Heart right ventricle (tissue), 16 donors: ENCODE data around the gene PEF1. TPM values are rescaled to one million over a fixed set of nuclear protein-coding genes. Genes with fewer than 3 reads are reported as not detected.

Experiments
- ATAC-seq, 8 donors: fragments of 200-7000 bp; cut with Tn5 transposase; one replicate each; pipeline ENCODE4 v1.9.1; 2020; ENCODE audit warnings: mild to moderate bottlenecking in 8 of 8, moderate library complexity in 8 of 8, moderate number of reproducible peaks in 1 of 8
- DNase-seq, 2 donors: peaks; one replicate each; pipeline ENCODE4 v3.0.0-alpha.2; 2020
- H3K27ac ChIP-seq, 10 donors: fragments of 200-600 bp; sonication (generic) in 2 of 10; one replicate each; pipeline versions ENCODE4 v1.5.0 to v1.8.0; 2020 to 2022; ENCODE audit warnings: mild to moderate bottlenecking in 3 of 10
- H3K27me3 ChIP-seq, 7 donors: fragments of 200-600 bp; one replicate each; pipeline ENCODE4 v1.8.0; 2021 to 2022; ENCODE audit warnings: mild to moderate bottlenecking in 2 of 7
- H3K36me3 ChIP-seq, 9 donors: fragments of 200-600 bp; sonication (generic) in 1 of 9; one replicate each; pipeline versions ENCODE4 v1.5.0 to v1.8.0; 2020 to 2022; ENCODE audit warnings: mild to moderate bottlenecking in 2 of 9
- H3K4me1 ChIP-seq, 9 donors: fragments of 200-600 bp; sonication (generic) in 1 of 9; one replicate each; pipeline versions ENCODE4 v1.5.0 to v1.8.0; 2020 to 2022; ENCODE audit warnings: mild to moderate bottlenecking in 4 of 9
- H3K4me3 ChIP-seq, 10 donors: fragments of 200-600 bp; sonication (generic) in 2 of 10; one replicate each; pipeline versions ENCODE4 v1.5.0 to v1.8.0; 2020 to 2022; ENCODE audit warnings: mild to moderate bottlenecking in 7 of 10, moderate library complexity in 2 of 10
- H3K9me3 ChIP-seq, 11 donors: fragments of 200-600 bp in 10 of 11; sonication (generic) in 2 of 11; one replicate each; pipeline versions ENCODE4 v1.5.0 to v1.8.0; 2013 to 2022; ENCODE audit warnings: mild to moderate bottlenecking in 2 of 11, control low read depth in 1 of 11, moderate library complexity in 1 of 11
- WGBS, 2 donors: extraction: QIAGEN DNeasy Blood & Tissue Kit; methylation state at CpG; one replicate each; pipeline ENCODE4 v1.1.7; 2013; ENCODE audit warnings: inconsistent platforms in 1 of 2; 5-methylcytosine and 5-hydroxymethylcytosine counted together
- intact Hi-C, 10 donors: fragments of 100-400 bp; cut with DNase I; formaldehyde crosslinking; loops; one replicate each; pipeline versions ENCODE4 v1.11.1 to v1.14.2; 2022
- polyA plus RNA-seq, 2 donors: library from polyadenylated mRNA; stranded (reverse); fragments of 200-250 nt; gene quantifications; one replicate each; pipeline ENCODE4 v1.2.3, GENCODE V29; 2013
- total RNA-seq, 10 donors: library from RNA; stranded (reverse); fragmentation: NEBNext Ultra II Directional in 3 of 10; extraction: Animal tissue kit (Norgen Biotek cat#: 25700) in 3 of 10; gene quantifications; one replicate each; pipeline versions ENCODE4 v1.2.1 to v1.2.4, GENCODE V29; 2021 to 2023
- TF ChIP-seq, protein P1 (sequence below), 9 donors: fragments of 200-600 bp; sonication (generic) in 2 of 9; IDR thresholded peaks; one replicate each; pipeline versions ENCODE4 v1.5.0 to v1.8.0; 2021 to 2022; ENCODE audit warnings: antibody characterized with exemption in 9 of 9, mild to moderate bottlenecking in 5 of 9, moderate library complexity in 1 of 9
- donor health status: Arrhythmogenic right ventricular cardiomyopathy.
- donor health status: ischemic (EF 13 %, LVEDD 7.1; RV severe dilation, severe dysfunction).
- donor health status: healthy with polysubstance abuse.
- donor health status: DM: no; HTN: yes; CAD: no.
- donor health status: DM: no; HTN: no; CAD: no.
- donor health status: ischemic (EF 25% LVEDD 6.9; RV normal size, moderate dysfunction).
- donor health status: ischemic (EF 25% LVEDD 5.7; RV mildly dilated, moderate dysfunction).
- donor health status: healthy.
- donor health status: DM: yes; HTN: yes; CAD: no.
- donor health status: Ischemic cardiomyopathy.
- donor health status: ischemic (EF 35%, LVEDD 5.7; RV mildly dilated, moderate dysfunction).
- donor health status: nonischemic (EF 11% LVEDD 7.7; RV severe dilation, severe dysfunction).
- donor health status: DM: yes; HTN: yes; CAD: no.
- donor health status: PGD.
- donor health status: ischemic (EF 29% LVEDD 5.4; RV normal size, mild dysfunction).
- donor health status: nonischemic (EF 23%, LVEDD 6.1; RV moderate dilation, normal function).

PEF1 gene
- total and polyA plus RNA-seq, 12 donors: 35.0 to 94.3 (median 40.0) TPM

DNA sequence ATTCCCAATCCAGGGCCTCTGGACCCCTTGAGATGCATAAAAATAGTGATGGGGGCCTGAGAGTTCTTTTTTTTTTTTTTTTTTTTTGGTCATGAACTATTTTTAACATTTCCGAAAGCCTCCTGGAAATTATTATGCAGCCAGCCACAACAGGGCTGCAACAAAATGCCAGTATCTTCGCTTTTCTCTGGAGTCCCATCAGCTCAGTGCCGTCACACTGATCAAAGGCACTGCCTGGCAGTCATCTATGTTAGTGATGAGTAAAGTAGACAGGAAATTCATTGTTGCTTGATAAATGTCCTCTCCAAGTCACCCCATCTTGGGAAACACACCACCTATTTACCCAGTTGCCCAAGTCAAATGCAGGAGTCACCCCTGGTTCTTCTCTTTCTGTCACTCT, 15.2 kb upstream of the PEF1 start:
- DNase-seq (no peak), ATAC-seq (no peak)
- intact Hi-C loops: loop anchor here in 9 of 10 donors (5.0 to 10.0 kb wide), 7 partner anchors 55 to 325 kb away; no protein-coding TSS in a partner anchor
- no peaks in the 10 kb centered on the region for H3K9me3 ChIP-seq
- H3K36me3 ChIP-seq: peaks cover 0 to 55% (median 0%) of the 10 kb centered on the region in 9 donors
- H3K27ac ChIP-seq: no peak overlapping the region
- WGBS, 2 donors: 81 to 98% methylated on average over 3 of the region's 3 CpGs
- TF ChIP-seq, protein P1, sequence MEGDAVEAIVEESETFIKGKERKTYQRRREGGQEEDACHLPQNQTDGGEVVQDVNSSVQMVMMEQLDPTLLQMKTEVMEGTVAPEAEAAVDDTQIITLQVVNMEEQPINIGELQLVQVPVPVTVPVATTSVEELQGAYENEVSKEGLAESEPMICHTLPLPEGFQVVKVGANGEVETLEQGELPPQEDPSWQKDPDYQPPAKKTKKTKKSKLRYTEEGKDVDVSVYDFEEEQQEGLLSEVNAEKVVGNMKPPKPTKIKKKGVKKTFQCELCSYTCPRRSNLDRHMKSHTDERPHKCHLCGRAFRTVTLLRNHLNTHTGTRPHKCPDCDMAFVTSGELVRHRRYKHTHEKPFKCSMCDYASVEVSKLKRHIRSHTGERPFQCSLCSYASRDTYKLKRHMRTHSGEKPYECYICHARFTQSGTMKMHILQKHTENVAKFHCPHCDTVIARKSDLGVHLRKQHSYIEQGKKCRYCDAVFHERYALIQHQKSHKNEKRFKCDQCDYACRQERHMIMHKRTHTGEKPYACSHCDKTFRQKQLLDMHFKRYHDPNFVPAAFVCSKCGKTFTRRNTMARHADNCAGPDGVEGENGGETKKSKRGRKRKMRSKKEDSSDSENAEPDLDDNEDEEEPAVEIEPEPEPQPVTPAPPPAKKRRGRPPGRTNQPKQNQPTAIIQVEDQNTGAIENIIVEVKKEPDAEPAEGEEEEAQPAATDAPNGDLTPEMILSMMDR (IDR thresholded peaks at IDR 0.05): no peak
- no peaks in the 10 kb centered on the region for H3K27me3 ChIP-seq
- no peak overlapping the region for H3K4me3 ChIP-seq
- peaks cover 0 to 7% (median 0%) of the 10 kb centered on the region in 9 donors for H3K4me1 ChIP-seq

DNA sequence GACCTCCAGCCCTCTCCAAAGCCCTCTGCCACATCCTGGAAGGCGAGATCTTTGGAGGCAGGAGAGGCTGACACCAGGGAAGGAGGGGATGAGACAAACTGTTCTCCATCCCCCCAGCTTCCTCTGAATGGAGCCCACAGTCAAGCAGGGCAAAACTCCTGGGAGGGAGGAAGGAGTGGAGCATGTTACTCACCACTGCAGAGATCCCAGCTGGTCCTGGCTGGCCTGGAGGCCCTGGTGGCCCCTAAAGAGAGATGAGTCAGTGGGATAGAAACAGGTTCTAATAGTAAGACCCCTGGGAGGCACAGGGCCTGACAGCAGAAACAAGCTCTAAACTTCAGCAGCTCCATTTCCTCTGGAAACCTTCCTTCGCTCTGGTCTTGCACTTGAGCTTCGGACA, 14.0 kb upstream of the PEF1 start:
- H3K27me3 ChIP-seq: no peaks in the 10 kb centered on the region
- TF ChIP-seq, protein P1 (IDR thresholded peaks at IDR 0.05): no peak
- no peak overlapping the region for H3K4me3 ChIP-seq
- no peak for ATAC-seq
- 87 to 95% methylated on average over 3 of the region's 3 CpGs for WGBS, 2 donors
- peaks cover 0 to 65% (median 0%) of the 10 kb centered on the region in 9 donors for H3K36me3 ChIP-seq
- H3K27ac ChIP-seq: no peak overlapping the region
- H3K9me3 ChIP-seq: no peaks in the 10 kb centered on the region
- intact Hi-C loops: no loop called here
- DNase-seq: no peak
- peaks cover 0 to 7% (median 0%) of the 10 kb centered on the region in 9 donors for H3K4me1 ChIP-seq

DNA sequence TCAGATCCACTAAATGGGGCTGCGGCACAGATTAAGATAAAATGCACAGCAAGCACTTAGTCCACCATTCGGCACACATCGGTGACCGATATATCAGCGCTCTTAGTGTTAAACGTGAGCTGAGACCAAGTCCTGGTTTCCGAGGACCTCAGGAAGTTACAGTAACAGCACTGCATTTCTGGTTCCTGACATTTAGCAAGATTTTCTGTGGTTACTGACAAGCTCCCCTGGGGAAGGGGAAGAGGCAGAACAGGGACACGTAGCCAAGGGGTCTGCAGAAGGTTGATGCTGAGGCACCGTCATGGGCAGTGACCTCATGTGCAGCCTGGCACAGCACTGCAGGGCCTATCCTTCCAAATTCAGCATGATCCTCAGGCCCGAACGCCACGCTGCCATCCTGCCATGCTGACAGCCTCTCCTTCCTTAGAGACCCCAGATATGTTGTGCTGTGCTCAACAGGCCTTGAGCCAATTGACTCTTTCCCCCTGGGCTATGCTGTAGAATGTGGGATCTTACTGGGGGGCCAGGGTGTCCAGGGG, 13.4 kb upstream of the PEF1 start:
- intact Hi-C loops: no loop called here
- Histone ChIP-seq H3K9me3 (no peaks in the 10 kb centered on the region), H3K27ac (no peak overlapping the region), H3K27me3 (no peaks in the 10 kb centered on the region), H3K4me3 (no peak overlapping the region), H3K4me1 (peaks cover 0 to 7% (median 0%) of the 10 kb centered on the region in 9 donors), H3K36me3 (peaks cover 0 to 71% (median 0%) of the 10 kb centered on the region in 9 donors)
- DNase-seq (no peak), ATAC-seq (no peak)
- 88 to 89% methylated on average over 12 of the region's 12 CpGs for WGBS, 2 donors
- TF ChIP-seq, protein P1 (IDR thresholded peaks at IDR 0.05): no peak

DNA sequence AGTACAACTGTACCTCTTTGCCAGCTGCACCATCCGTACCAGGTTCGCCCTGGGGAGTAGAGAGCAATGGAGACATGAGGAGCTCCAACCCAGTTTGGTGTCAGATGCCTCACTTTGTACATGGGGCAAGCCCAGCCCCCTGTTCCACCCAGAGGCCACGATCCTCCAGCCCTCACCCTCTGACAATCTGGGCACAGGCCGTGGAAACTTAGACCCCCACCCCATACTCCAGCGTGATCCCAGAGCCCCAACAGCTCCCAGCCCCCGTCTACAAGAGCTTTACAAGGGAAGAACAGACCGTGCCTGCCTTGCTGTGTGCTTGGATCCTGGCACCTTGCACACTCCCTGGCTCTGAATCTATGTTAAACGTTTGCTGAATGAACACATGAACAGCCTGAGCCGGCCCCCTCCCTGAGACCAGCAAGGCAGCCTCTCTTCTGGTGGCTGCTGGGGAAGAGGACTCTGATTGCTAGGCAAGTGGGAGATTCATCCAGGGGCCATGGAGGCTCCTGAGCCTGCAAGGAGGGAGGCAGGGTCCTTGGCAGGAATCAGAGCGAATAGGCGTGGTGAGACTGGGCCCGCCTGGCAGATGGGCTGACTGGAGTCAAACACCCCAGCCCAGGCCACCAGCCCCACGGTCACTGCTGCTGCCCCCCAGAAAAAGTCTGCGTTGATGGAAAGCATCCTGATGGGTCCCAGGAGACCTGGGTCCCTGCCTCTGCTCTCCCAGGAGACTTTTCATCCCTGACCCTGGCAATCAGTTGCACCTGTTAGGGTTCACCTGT, 12.5 kb upstream of the PEF1 start:
- TF ChIP-seq, protein P1 (IDR thresholded peaks at IDR 0.05): no peak
- Histone ChIP-seq H3K9me3 (no peaks in the 10 kb centered on the region), H3K4me1 (peaks cover 0 to 12% (median under 1%) of the 10 kb centered on the region in 9 donors), H3K27me3 (no peaks in the 10 kb centered on the region), H3K27ac (no peak overlapping the region), H3K4me3 (no peak overlapping the region), H3K36me3 (peaks cover 0 to 79% (median 0%) of the 10 kb centered on the region in 9 donors)
- WGBS, 2 donors: 86 to 91% methylated on average over 14 of the region's 14 CpGs
- ATAC-seq (no peak), DNase-seq (no peak)
- intact Hi-C loops: no loop called here
